Osteoblast (primary cell): ENCODE measurements around the gene IGDCC3. TPM values are rescaled to one million over a fixed set of nuclear protein-coding genes. Genes with fewer than 3 reads are reported as not detected.

Source experiments
- DNase-seq: peaks from one replicate; pipeline ENCODE4 v3.0.0; 2011; ENCODE audit warnings: low spot score, mixed read lengths; ENCODE audit not compliant: insufficient read length; ENCODE audit errors: missing footprints
- H2AFZ ChIP-seq: 2 replicates; pipeline ENCODE4 v1.6.0; 2011; ENCODE audit warnings: mild to moderate bottlenecking, low read length
- H3K27ac ChIP-seq: 2 replicates; pipeline ENCODE4 v1.5.1; 2011; ENCODE audit warnings: mild to moderate bottlenecking, low read depth, low read length, moderate library complexity
- H3K27me3 ChIP-seq: 2 replicates; pipeline ENCODE4 v1.6.0; 2012; ENCODE audit warnings: mild to moderate bottlenecking, control low read depth, inconsistent platforms, low read length, moderate library complexity; ENCODE audit not compliant: insufficient read depth
- H3K36me3 ChIP-seq: 2 replicates; pipeline ENCODE4 v1.5.1; 2011; ENCODE audit warnings: mild to moderate bottlenecking, low read length, control low read depth, moderate library complexity; ENCODE audit not compliant: insufficient read depth
- H3K4me1 ChIP-seq: 2 replicates; pipeline ENCODE4 v1.5.1; 2011; ENCODE audit warnings: mild to moderate bottlenecking, low read length, control low read depth, moderate library complexity; ENCODE audit not compliant: insufficient read depth
- H3K4me2 ChIP-seq: 2 replicates; pipeline ENCODE4 v1.6.0; 2011; ENCODE audit warnings: mild to moderate bottlenecking, low read length; ENCODE audit not compliant: insufficient read depth
- H3K4me3 ChIP-seq: fragments of 200-600 bp; sonication (generic); 3 replicates; pipeline ENCODE4 v1.5.1; 2012; ENCODE audit warnings: mild to moderate bottlenecking, low read length, inconsistent platforms; ENCODE audit not compliant: insufficient read depth
- H3K79me2 ChIP-seq: 2 replicates; pipeline ENCODE4 v1.6.0; 2012; ENCODE audit warnings: mild to moderate bottlenecking, low read length, control low read depth, inconsistent platforms; ENCODE audit not compliant: insufficient read depth
- H3K9me3 ChIP-seq: 2 replicates; pipeline ENCODE4 v1.5.1; 2011; ENCODE audit warnings: low read depth, low read length, control low read depth
- H4K20me1 ChIP-seq: 2 replicates; pipeline ENCODE4 v1.6.0; 2012; ENCODE audit warnings: mild to moderate bottlenecking, low read length, control low read depth; ENCODE audit not compliant: insufficient read depth
- total RNA-seq: library from RNA; depleted of rRNA; stranded (reverse); fragments of >200 nt; gene quantifications from 2 replicates; pipeline ENCODE4 v1.2.3, GENCODE V29; 2012
- TF ChIP-seq, protein P1 (sequence below): IDR thresholded peaks from 2 replicates; pipeline ENCODE4 v1.5.1; 2011; ENCODE audit warnings: mild to moderate bottlenecking, low read depth, low read length, moderate library complexity; ENCODE audit errors: extremely low read depth

IGDCC3 gene
- total RNA-seq, 1 donor, result not detected

DNA sequence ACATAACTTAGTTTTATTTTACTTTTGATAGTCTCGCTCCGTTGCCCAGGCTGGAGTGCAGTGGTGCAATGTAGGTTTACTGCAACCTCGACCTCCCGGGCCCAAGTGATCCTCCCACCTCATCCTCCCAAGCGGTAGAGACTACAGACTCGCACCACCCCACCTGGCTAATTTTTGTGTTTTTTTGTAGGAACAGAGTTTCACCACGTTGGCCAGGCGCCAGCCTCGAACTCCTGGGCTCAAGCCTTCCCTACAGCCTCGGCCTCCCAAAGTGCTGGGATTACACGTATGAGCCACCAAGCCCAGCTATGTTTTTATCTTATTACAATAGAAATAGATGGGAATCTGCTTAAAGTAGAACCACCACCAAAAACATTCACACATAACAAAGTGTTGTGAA, 79.1 kb downstream of the IGDCC3 start:
- Histone ChIP-seq H3K4me1 (peaks cover 13% of the 10 kb centered on the region), H3K9me3 (no peaks in the 10 kb centered on the region), H3K27me3 (no peaks in the 10 kb centered on the region), H2AFZ (no peak overlapping the region), H3K4me2 (no peak overlapping the region), H3K36me3 (no peaks in the 10 kb centered on the region), H3K79me2 (no peaks in the 10 kb centered on the region), H3K4me3 (no peak overlapping the region), H3K27ac (no peak overlapping the region), H4K20me1 (no peaks in the 10 kb centered on the region)
- TF ChIP-seq, protein P1, sequence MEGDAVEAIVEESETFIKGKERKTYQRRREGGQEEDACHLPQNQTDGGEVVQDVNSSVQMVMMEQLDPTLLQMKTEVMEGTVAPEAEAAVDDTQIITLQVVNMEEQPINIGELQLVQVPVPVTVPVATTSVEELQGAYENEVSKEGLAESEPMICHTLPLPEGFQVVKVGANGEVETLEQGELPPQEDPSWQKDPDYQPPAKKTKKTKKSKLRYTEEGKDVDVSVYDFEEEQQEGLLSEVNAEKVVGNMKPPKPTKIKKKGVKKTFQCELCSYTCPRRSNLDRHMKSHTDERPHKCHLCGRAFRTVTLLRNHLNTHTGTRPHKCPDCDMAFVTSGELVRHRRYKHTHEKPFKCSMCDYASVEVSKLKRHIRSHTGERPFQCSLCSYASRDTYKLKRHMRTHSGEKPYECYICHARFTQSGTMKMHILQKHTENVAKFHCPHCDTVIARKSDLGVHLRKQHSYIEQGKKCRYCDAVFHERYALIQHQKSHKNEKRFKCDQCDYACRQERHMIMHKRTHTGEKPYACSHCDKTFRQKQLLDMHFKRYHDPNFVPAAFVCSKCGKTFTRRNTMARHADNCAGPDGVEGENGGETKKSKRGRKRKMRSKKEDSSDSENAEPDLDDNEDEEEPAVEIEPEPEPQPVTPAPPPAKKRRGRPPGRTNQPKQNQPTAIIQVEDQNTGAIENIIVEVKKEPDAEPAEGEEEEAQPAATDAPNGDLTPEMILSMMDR, result no peak
- no peak for DNase-seq

DNA sequence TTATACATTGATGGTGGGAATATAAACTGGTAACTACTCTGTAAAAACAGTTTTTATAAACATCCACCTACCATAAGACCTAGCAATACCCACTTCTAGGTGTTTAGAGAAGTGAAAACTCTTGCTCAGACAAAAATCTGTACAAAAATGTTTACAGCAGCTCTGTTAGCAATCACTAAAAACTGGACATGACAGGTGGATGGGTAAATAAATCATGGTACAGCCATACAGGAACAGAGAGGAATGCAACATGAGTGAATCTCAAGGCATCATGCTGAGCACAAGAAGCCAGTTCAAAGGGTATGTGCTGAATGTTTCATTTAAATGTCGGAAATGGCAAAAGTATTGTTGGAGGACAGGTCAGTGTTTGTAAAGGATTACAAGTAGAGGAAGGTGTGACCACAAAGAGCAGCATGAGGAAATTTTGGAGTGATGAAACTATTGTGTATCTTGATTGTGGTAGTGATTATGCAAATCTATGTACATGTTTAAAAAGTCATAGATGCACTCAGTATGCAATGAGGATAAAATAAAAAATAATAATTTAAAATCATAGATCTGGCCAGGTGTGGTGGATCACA, 84.8 kb downstream of the IGDCC3 start:
- TF ChIP-seq, protein P1, result no peak
- Histone ChIP-seq H3K4me1 (peaks cover 9% of the 10 kb centered on the region), H3K4me2 (no peak overlapping the region), H3K79me2 (no peaks in the 10 kb centered on the region), H2AFZ (no peak overlapping the region), H3K27me3 (peaks cover 9% of the 10 kb centered on the region), H4K20me1 (no peaks in the 10 kb centered on the region), H3K27ac (no peak overlapping the region), H3K4me3 (no peak overlapping the region), H3K36me3 (no peaks in the 10 kb centered on the region), H3K9me3 (no peaks in the 10 kb centered on the region)
- DNase-seq, result no peak

DNA sequence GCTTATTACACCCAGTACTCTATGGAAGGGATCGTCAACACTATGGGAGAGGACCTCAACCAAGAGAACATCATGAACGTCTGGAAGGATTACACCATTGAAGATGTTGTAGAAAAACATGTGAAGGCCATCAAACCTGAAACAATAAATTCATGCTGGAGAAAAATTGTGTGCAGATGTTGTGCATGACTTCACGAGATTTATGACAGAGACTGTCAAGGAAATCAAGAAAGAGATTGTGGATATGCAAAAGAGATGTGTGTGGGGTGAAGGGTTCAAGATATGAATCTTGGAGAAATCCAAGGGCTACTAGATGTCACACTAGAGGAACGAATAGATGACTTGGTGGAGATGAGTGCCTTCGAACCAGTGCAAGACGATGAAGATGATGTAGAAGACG, 87.6 kb downstream of the IGDCC3 start:
- H3K27ac ChIP-seq, result no peak overlapping the region
- peaks cover 9% of the 10 kb centered on the region for H3K4me1 ChIP-seq
- TF ChIP-seq, protein P1, result no peak
- no peaks in the 10 kb centered on the region for H3K9me3 ChIP-seq
- no peak overlapping the region for H2AFZ ChIP-seq
- H3K27me3 ChIP-seq, result peaks cover 9% of the 10 kb centered on the region
- H4K20me1 ChIP-seq, result no peaks in the 10 kb centered on the region
- H3K4me2 ChIP-seq, result no peak overlapping the region
- no peaks in the 10 kb centered on the region for H3K79me2 ChIP-seq
- no peak overlapping the region for H3K4me3 ChIP-seq
- DNase-seq, result no peak
- no peaks in the 10 kb centered on the region for H3K36me3 ChIP-seq

DNA sequence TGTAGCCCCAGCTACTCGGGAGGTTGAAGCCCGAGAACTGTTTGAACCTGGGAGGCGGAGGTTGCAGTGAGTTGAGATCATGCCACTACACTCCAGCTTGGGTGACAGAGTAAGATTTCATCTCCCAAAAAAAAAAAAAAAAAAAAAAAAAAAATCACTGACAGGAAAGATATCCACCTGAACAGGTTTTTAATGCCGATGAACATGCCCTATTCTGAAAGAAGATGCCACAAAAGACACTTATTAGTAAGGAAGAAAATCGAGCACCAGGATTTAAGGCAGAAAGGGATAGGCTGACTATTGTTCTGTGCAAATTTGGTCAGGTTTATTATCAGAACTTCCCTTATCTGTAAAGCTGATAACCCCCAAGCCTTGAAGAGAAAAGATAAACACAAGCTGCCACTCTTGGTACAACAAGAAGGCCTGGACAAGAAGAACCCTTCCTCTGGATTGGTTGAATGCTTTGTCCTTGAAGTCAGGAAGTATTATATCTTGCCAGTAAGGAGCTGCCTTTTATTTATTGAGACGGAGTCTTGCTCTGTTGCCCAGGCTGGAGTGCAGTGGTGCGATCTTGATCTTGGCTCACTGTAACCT, 88.4 kb downstream of the IGDCC3 start:
- Histone ChIP-seq H3K4me3 (no peak overlapping the region), H3K9me3 (no peaks in the 10 kb centered on the region)
- TF ChIP-seq, protein P1, result no peak

More for the DNA sequence above, 88.4 kb downstream of the IGDCC3 start:
- no peak overlapping the region for H3K4me2 ChIP-seq
- peaks cover 9% of the 10 kb centered on the region for H3K27me3 ChIP-seq
- DNase-seq, result no peak
- H3K79me2 ChIP-seq, result no peaks in the 10 kb centered on the region
- H4K20me1 ChIP-seq, result no peaks in the 10 kb centered on the region
- no peak overlapping the region for H2AFZ ChIP-seq
- peaks cover 8% of the 10 kb centered on the region for H3K4me1 ChIP-seq
- no peak overlapping the region for H3K27ac ChIP-seq
- no peaks in the 10 kb centered on the region for H3K36me3 ChIP-seq
